Ishikawa (cell line): Measurements from ENCODE around the gene FBXO7.
A peak's percentile ranks its signal among the peaks of the same experiment; 100 is the strongest.

Source experiments
- CEBPB ChIP-seq: IDR thresholded peaks from 2 replicates; pipeline ENCODE4 v1.6.1; 2012
- CREB1 ChIP-seq: IDR thresholded peaks from 2 replicates; pipeline ENCODE4 v1.6.1; 2012; ENCODE audit warnings: low read depth
- EGR1 ChIP-seq: IDR thresholded peaks from 2 replicates; pipeline ENCODE4 v1.6.1; 2012
- EP300 ChIP-seq: IDR thresholded peaks from 2 replicates; pipeline ENCODE4 v1.6.1; 2012; ENCODE audit warnings: borderline replicate concordance
- FOXM1 ChIP-seq: IDR thresholded peaks from 2 replicates; pipeline ENCODE4 v1.6.1; 2012; ENCODE audit warnings: low read depth, borderline replicate concordance
- NFIC ChIP-seq: IDR thresholded peaks from 2 replicates; pipeline ENCODE4 v1.6.1; 2012
- RAD21 ChIP-seq: IDR thresholded peaks from 2 replicates; pipeline ENCODE4 v1.6.1; 2012; ENCODE audit warnings: low read depth
- REST ChIP-seq: IDR thresholded peaks from 2 replicates; pipeline ENCODE4 v1.6.1; 2012; ENCODE audit warnings: low read depth, mild to moderate bottlenecking
- TAF1 ChIP-seq: IDR thresholded peaks from 2 replicates; pipeline ENCODE4 v1.6.1; 2012; ENCODE audit warnings: low read depth, mild to moderate bottlenecking
- TCF12 ChIP-seq: IDR thresholded peaks from 2 replicates; pipeline ENCODE4 v1.6.1; 2012; ENCODE audit warnings: low read depth
- TEAD4 ChIP-seq: IDR thresholded peaks from 2 replicates; pipeline ENCODE4 v1.6.1; 2012
- YY1 ChIP-seq: IDR thresholded peaks from 2 replicates; pipeline ENCODE4 v1.6.1; 2012; ENCODE audit warnings: low read depth
- ZBTB7A ChIP-seq: IDR thresholded peaks from 2 replicates; pipeline ENCODE4 v1.6.1; 2012; ENCODE audit warnings: low read depth
- TF ChIP-seq, protein P1 (sequence below): IDR thresholded peaks from 2 replicates; pipeline ENCODE4 v1.6.1; 2012
- TF ChIP-seq, protein P2 (sequence below): IDR thresholded peaks from 2 replicates; pipeline ENCODE4 v1.6.1; 2012

The FBXO7 gene

DNA sequence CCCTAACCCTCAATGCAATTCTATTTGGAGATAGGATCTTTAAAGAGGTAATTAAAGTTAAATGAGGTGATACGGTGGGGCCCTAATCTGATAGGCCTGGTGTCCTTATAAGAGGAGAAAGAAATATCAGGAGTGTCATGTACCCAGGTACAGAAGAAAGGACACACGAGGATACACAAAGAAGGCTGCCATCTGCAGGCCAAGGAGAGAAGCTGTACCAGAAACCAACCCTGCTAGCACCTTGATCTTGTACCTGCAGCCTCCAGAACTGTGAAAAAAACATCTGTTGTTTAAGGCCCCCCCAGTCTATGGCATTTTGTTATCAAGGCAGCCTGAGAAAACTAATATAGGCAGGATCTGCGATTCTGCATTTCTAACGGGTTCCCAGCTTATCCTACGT lies 44.2 kb downstream of the FBXO7 start:
- TF ChIP-seq RAD21 (peak; percentile 14; the same call in 1 of the 2 replicates), EGR1 (no peak)

DNA sequence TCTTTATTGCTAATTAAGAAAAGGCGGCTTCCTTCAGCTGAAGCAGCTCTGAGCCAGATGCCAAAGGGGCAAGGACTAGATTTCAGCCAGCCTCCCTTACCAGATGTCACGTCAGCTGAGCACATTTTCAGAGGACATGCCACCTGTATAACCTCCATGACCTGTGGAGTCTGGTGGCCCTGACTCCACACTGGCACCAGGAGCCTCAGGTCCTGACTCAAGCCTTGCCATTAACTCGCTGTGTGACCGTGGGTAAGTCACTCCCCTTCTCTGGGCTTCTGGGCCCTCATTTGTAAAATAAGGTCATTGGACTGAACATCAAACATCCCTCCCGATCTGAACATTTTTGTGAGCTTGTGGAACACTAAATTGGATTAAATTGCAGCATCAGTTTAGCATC lies 46.0 kb downstream of the FBXO7 start:
- TF ChIP-seq ZBTB7A: no peak
- TF ChIP-seq CEBPB: no peak
- no peak for TF ChIP-seq NFIC
- TF ChIP-seq TEAD4: no peak
- TF ChIP-seq, protein P1, sequence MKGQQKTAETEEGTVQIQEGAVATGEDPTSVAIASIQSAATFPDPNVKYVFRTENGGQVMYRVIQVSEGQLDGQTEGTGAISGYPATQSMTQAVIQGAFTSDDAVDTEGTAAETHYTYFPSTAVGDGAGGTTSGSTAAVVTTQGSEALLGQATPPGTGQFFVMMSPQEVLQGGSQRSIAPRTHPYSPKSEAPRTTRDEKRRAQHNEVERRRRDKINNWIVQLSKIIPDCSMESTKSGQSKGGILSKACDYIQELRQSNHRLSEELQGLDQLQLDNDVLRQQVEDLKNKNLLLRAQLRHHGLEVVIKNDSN: no peak
- TF ChIP-seq EP300: no peak
- no peak for TF ChIP-seq RAD21
- no peak for TF ChIP-seq EGR1
- no peak for TF ChIP-seq TAF1
- TF ChIP-seq, protein P2, sequence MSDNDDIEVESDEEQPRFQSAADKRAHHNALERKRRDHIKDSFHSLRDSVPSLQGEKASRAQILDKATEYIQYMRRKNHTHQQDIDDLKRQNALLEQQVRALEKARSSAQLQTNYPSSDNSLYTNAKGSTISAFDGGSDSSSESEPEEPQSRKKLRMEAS: no peak
- TF ChIP-seq FOXM1: no peak
- no peak for TF ChIP-seq CREB1
- TF ChIP-seq REST: no peak
- TF ChIP-seq TCF12: no peak
- TF ChIP-seq YY1: no peak

DNA sequence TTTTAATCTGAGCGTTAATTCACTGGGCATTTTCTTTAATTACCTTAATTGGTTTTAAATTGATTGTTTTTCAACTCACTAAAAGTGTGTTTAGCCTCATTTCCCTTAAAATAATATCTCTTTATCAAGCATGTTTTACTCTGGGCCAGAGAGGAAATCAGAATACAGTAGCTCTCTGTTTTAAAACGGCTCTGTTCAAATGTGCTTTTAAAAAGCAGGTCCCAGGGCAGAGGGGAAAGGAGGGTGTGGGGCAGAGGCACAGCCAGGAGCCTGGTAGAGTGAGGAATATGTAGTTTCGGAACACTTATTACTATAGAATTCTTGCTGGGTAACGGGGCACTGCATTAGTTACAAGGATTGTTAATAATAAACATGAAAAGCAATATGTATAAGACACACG lies 47.6 kb downstream of the FBXO7 start:
- TF ChIP-seq ZBTB7A: no peak
- no peak for TF ChIP-seq YY1
- no peak for TF ChIP-seq REST
- no peak for TF ChIP-seq EGR1
- TF ChIP-seq RAD21: no peak
- no peak for TF ChIP-seq EP300
- TF ChIP-seq, protein P1: no peak
- TF ChIP-seq NFIC: no peak
- TF ChIP-seq TAF1: no peak
- TF ChIP-seq TEAD4: no peak
- no peak for TF ChIP-seq FOXM1

DNA sequence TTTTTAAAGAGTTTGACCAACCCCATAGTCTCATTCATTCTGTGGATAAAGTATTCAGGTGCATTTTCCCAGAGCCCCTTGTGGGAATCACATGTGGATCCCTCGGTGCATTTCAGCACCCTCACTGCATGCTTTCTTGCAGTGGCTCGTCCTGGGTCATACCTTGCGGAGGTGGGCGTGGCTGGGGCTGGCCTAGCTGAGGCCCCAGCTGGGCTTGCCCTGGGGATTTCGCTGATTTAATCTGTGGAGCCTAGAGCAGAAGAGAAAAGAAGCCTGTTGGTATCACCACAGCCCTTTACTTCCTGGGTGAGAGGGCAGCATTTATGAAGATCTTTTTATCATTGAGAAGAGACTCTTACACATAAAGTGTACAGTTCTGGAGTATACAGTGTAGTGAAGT lies 53.1 kb downstream of the FBXO7 start:
- TF ChIP-seq YY1: no peak
- no peak for TF ChIP-seq FOXM1
- no peak for TF ChIP-seq TAF1
- TF ChIP-seq TCF12: no peak
- TF ChIP-seq REST: no peak
- no peak for TF ChIP-seq EP300

GRCh38 chr22:32528316-32528715 lies 53.7 kb downstream of the FBXO7 start:
- no peak for TF ChIP-seq REST
- TF ChIP-seq NFIC: no peak
- no peak for TF ChIP-seq EGR1
- TF ChIP-seq, protein P2: no peak
- no peak for TF ChIP-seq CEBPB
- TF ChIP-seq TEAD4: no peak
- no peak for TF ChIP-seq ZBTB7A
- TF ChIP-seq RAD21: no peak
- TF ChIP-seq EP300: no peak
